ENCODE measurements around the gene DDC. TPM values are rescaled to one million over a fixed set of nuclear protein-coding genes. Genes with fewer than 3 reads are reported as not detected.
"Not testable (repeated sequence)": the region's sequence is repeated elsewhere in the genome, so short reads cannot be mapped to it uniquely, and the experiment has no call there.

Gene DDC
- polyA plus RNA-seq, 6 donors from 2014 or later, result not detected

GRCh38 chr7:50595491-50596102, 30.4 kb upstream of the DDC start:
- Mint-ChIP-seq H3K4me3 (no peak overlapping the region), H3K36me3 (no peaks in the 10 kb centered on the region), H3K27ac (peak overlapping the region in 1 of 6 donors; percentile 75), H3K9me3 (no peaks in the 10 kb centered on the region), H3K4me1 (no peaks in the 10 kb centered on the region), H3K27me3 (no peaks in the 10 kb centered on the region)
- no peak for ATAC-seq (ENCODE audit: low read depth in 2 of 2)
- no peak for DNase-seq

- ATAC-seq (ENCODE audit: low read depth in 2 of 2), result no peak
These were observed 29.7 kb upstream of the DDC start for GRCh38 chr7:50594734-50595485.

GRCh38 chr7:50594136-50594535, 28.9 kb upstream of the DDC start:
- ATAC-seq (ENCODE audit: low read depth in 2 of 2) (no peak), DNase-seq (no peak)
- H3K27ac Mint-ChIP-seq, result no peak overlapping the region
- no peaks in the 10 kb centered on the region for H3K4me1 Mint-ChIP-seq
- H3K36me3 Mint-ChIP-seq, result no peaks in the 10 kb centered on the region
- peaks cover 0 to 5% (median 0%) of the 10 kb centered on the region in 3 donors for H3K27me3 Mint-ChIP-seq
- H3K4me3 Mint-ChIP-seq, result no peak overlapping the region
- no peaks in the 10 kb centered on the region for H3K9me3 Mint-ChIP-seq

More at GRCh38 chr7:50594734-50595485, 29.7 kb upstream of the DDC start:
- Mint-ChIP-seq H3K4me1 (no peaks in the 10 kb centered on the region), H3K4me3 (no peak overlapping the region), H3K36me3 (no peaks in the 10 kb centered on the region), H3K27ac (no peak overlapping the region), H3K27me3 (peaks cover 0 to 5% (median 0%) of the 10 kb centered on the region in 3 donors), H3K9me3 (no peaks in the 10 kb centered on the region)
- no peak for DNase-seq

GRCh38 chr7:50592940-50593339, 27.7 kb upstream of the DDC start:
- H3K36me3 Mint-ChIP-seq, result no peaks in the 10 kb centered on the region
- DNase-seq (no peak), ATAC-seq (ENCODE audit: low read depth in 2 of 2) (no peak)
- H3K27me3 Mint-ChIP-seq, result peaks cover 0 to 5% (median 2%) of the 10 kb centered on the region in 3 donors
- no peak overlapping the region for H3K27ac Mint-ChIP-seq
- no peak overlapping the region for H3K4me3 Mint-ChIP-seq
- no peaks in the 10 kb centered on the region for H3K4me1 Mint-ChIP-seq
- no peaks in the 10 kb centered on the region for H3K9me3 Mint-ChIP-seq

- Mint-ChIP-seq H3K4me3 (no peak overlapping the region), H3K4me1 (no peaks in the 10 kb centered on the region), H3K9me3 (no peaks in the 10 kb centered on the region), H3K36me3 (no peaks in the 10 kb centered on the region), H3K27me3 (peaks cover 0 to 7% (median 5%) of the 10 kb centered on the region in 3 donors), H3K27ac (no peak overlapping the region)
- DNase-seq, result no peak
- ATAC-seq (ENCODE audit: low read depth in 2 of 2), result no peak
These were observed 26.6 kb upstream of the DDC start for GRCh38 chr7:50591480-50592438.

GRCh38 chr7:50591098-50591479, 25.9 kb upstream of the DDC start:
- Mint-ChIP-seq H3K27ac (no peak overlapping the region), H3K9me3 (peaks cover 0 to 3% (median 2%) of the 10 kb centered on the region in 7 donors), H3K4me1 (no peaks in the 10 kb centered on the region), H3K27me3 (peaks cover 0 to 7% (median 5%) of the 10 kb centered on the region in 3 donors), H3K4me3 (peak overlapping the region in 1 of 8 donors; percentile 71), H3K36me3 (no peaks in the 10 kb centered on the region)
- DNase-seq (no peak), ATAC-seq (ENCODE audit: low read depth in 2 of 2) (no peak)

- DNase-seq, result no peak
- Mint-ChIP-seq H3K4me3 (no peak overlapping the region), H3K27ac (no peak overlapping the region), H3K4me1 (no peaks in the 10 kb centered on the region), H3K9me3 (peaks cover 0 to 8% (median 2%) of the 10 kb centered on the region in 7 donors), H3K36me3 (no peaks in the 10 kb centered on the region), H3K27me3 (peaks cover 0 to 7% (median 5%) of the 10 kb centered on the region in 3 donors)
- ATAC-seq (ENCODE audit: low read depth in 2 of 2), result no peak
These were observed 25.3 kb upstream of the DDC start for GRCh38 chr7:50590535-50590934.

GRCh38 chr7:50589364-50589763, 24.2 kb upstream of the DDC start:
- ATAC-seq (ENCODE audit: low read depth in 2 of 2) (no peak), DNase-seq (no peak)
- no peaks in the 10 kb centered on the region for H3K4me1 Mint-ChIP-seq
- H3K4me3 Mint-ChIP-seq, result no peak overlapping the region
- H3K9me3 Mint-ChIP-seq, result peaks cover 0 to 10% (median 3%) of the 10 kb centered on the region in 7 donors
- peaks cover 0 to 7% (median 5%) of the 10 kb centered on the region in 3 donors for H3K27me3 Mint-ChIP-seq
- peak overlapping the region in 1 of 6 donors; percentile 47 for H3K27ac Mint-ChIP-seq
- no peaks in the 10 kb centered on the region for H3K36me3 Mint-ChIP-seq

GRCh38 chr7:50588937-50589336, 23.7 kb upstream of the DDC start:
- Mint-ChIP-seq H3K27me3 (peaks cover 0 to 7% (median 5%) of the 10 kb centered on the region in 3 donors), H3K36me3 (peaks cover 0 to 4% of the 10 kb centered on the region in 2 donors), H3K27ac (peak overlapping the region in 1 of 6 donors; percentile 47), H3K9me3 (peaks cover 0 to 11% (median 5%) of the 10 kb centered on the region in 7 donors), H3K4me3 (no peak overlapping the region), H3K4me1 (no peaks in the 10 kb centered on the region)
- no peak for DNase-seq
- no peak for ATAC-seq (ENCODE audit: low read depth in 2 of 2)

- DNase-seq, result no peak
- no peak for ATAC-seq (ENCODE audit: low read depth in 2 of 2)
- no peaks in the 10 kb centered on the region for H3K4me1 Mint-ChIP-seq
- peaks cover 8 to 23% (median 14%) of the 10 kb centered on the region in 7 donors for H3K9me3 Mint-ChIP-seq
- peaks cover under 1 to 11% of the 10 kb centered on the region in 2 donors for H3K36me3 Mint-ChIP-seq
- H3K27me3 Mint-ChIP-seq, result peaks cover 0 to 7% (median 5%) of the 10 kb centered on the region in 3 donors
- no peak overlapping the region for H3K27ac Mint-ChIP-seq
- H3K4me3 Mint-ChIP-seq, result no peak overlapping the region
These were observed 22.5 kb upstream of the DDC start for GRCh38 chr7:50587737-50588136.

- H3K4me1 Mint-ChIP-seq, result no peaks in the 10 kb centered on the region
- peaks cover 9 to 32% (median 21%) of the 10 kb centered on the region in 7 donors for H3K9me3 Mint-ChIP-seq
- no peak for ATAC-seq (ENCODE audit: low read depth in 2 of 2)
- H3K36me3 Mint-ChIP-seq, result peaks cover 5 to 16% of the 10 kb centered on the region in 2 donors
- no peak overlapping the region for H3K27ac Mint-ChIP-seq
- H3K4me3 Mint-ChIP-seq, result no peak overlapping the region
- DNase-seq, result no peak
- H3K27me3 Mint-ChIP-seq, result peaks cover 9 to 15% (median 13%) of the 10 kb centered on the region in 3 donors
These were observed 19.7 kb upstream of the DDC start for GRCh38 chr7:50584793-50585408.

- H3K4me1 Mint-ChIP-seq, result no peaks in the 10 kb centered on the region
- peaks cover 9 to 15% (median 12%) of the 10 kb centered on the region in 3 donors for H3K27me3 Mint-ChIP-seq
- H3K4me3 Mint-ChIP-seq, result no peak overlapping the region
- H3K27ac Mint-ChIP-seq, result no peak overlapping the region
- ATAC-seq (ENCODE audit: low read depth in 2 of 2) (no peak), DNase-seq (no peak)
- H3K36me3 Mint-ChIP-seq, result peaks cover 5 to 16% of the 10 kb centered on the region in 2 donors
- H3K9me3 Mint-ChIP-seq, result peaks cover 9 to 32% (median 21%) of the 10 kb centered on the region in 7 donors
These were observed 19.2 kb upstream of the DDC start for GRCh38 chr7:50584386-50584785.

- peaks cover 5 to 16% of the 10 kb centered on the region in 2 donors for H3K36me3 Mint-ChIP-seq
- H3K4me3 Mint-ChIP-seq, result not testable (repeated sequence)
These were observed 18.1 kb upstream of the DDC start for GRCh38 chr7:50583295-50583694.

More at GRCh38 chr7:50583295-50583694, 18.1 kb upstream of the DDC start:
- not testable (repeated sequence) for H3K4me1 Mint-ChIP-seq; ATAC-seq (ENCODE audit: low read depth in 2 of 2); DNase-seq; H3K27ac Mint-ChIP-seq
- H3K27me3 Mint-ChIP-seq, result peaks cover 9 to 15% (median 12%) of the 10 kb centered on the region in 3 donors
- H3K9me3 Mint-ChIP-seq, result peaks cover 9 to 32% (median 21%) of the 10 kb centered on the region in 7 donors

All from naive B cell (primary cell).